HG03045 (cell line): ENCODE results near the gene SIRT2.
"Not testable (repeated sequence)": the region's sequence is repeated elsewhere in the genome, so short reads cannot be mapped to it uniquely, and the experiment has no call there.

Experiments used
- ATAC-seq: cut with Tn5 transposase; IDR thresholded peaks from one replicate; pipeline ENCODE4 v1.9.1; 2021; ENCODE audit warnings: mild to moderate bottlenecking, moderate library complexity; ENCODE audit not compliant: unreplicated experiment

SIRT2 gene

DNA sequence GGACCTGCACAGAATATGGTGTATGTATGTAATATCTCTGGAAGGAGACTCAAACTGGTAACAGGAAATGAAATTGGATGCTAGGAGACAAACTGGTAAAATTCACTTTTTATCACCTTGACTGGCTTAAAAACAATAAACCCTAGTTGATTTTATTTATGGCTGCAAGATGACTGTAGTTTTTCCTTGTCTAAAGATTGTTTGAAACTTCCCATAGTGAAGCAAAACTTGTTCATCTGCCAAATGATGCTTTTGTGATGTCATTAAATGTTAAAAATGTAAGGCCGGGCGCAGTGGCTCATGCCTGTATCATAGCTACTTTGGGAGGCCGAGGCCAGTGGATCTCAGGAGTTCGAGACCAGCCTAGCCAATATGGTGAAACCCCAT is 65.3 kb downstream of the SIRT2 start:
- ATAC-seq = no peak

DNA sequence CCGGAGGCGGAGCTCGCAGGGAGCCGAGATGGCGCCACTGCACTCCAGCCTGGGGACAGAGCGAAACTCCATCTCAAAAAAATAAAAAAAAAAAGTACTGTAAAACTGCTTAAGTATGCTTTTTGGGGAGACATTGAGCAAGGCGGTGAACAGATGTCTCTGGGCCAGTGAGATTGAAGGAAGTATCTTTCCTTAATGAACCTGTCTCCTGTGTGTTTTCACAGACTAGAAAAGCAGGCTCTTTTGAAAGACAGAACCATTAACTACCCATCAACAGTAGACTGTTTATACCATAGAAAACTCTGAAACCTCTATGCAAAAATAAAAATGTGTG is 66.4 kb downstream of the SIRT2 start:
- ATAC-seq = no peak

DNA sequence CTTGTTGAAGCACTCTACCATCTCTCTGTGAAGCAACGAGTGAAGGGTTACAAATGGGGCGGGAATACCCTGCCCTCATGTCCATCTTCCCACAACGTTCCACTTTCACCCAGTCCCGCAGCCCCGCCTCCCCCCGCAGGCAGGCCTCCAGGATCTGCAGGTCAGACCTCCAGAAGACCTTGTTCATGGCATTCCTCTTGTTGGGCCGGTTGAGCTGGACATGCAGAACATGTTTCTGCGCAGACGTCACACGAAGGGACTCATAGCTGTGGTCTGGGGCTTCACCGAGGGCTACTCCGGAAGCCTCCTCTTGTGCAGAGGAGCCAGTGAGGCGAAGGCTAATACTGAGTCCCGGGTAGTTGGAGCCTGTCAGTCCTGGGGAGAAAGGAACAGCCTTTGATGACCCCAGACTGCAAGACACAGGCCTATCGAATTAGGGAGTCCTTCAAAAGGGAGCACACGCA is 68.2 kb downstream of the SIRT2 start:
- peak; percentile 26 for ATAC-seq

DNA sequence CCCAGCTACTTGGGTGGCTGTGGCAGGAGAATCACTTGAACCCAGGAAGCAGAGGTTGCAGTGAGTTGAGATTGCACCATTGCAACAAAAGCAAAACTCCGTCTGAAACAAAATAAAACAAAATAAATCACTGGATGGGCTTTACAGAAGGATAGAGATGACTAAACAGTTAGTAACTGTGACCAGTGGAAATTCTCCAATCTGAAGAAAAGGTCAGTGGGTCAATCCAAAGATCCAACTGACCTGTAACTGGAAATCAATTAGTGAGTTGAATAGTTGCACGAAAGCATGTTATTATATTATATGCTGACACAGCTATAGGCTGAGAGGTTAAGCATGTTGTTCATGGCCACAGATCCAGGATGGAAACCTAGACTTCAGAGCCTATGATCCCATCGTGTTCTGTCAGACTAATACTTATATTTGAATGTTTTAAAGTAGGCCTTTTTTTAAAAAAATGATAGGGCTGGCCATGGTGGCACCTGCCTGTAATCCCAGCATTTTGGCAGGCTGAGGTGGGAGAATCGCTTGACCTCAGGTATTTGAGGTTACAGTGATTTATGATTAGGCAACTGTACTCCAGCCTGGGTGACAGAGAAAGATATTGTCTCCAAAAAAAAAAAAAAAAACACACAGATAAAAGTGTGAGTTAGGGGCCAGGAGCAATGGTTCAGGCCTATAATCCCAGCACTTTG is 69.2 kb downstream of the SIRT2 start:
- no peak for ATAC-seq

DNA sequence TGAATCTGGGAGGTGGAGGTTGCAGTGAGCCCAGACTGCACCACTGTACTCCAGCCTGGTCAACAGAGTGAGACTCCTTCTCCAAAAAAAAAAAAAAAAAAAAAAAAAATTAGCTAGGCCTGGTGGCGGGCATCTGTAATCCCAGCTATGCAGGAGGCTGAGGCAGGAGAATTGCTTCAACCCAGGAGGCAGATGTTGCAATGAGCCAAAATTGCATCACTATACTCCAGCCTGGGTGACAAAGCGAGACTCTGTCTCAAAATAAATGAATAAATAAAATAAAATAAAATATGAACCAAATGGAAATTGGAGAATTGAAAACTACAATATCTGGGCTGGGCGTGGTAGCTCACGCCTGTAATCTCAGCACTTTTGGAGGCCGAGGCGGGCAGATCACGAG is 70.2 kb downstream of the SIRT2 start:
- ATAC-seq = not testable (repeated sequence)
